Stimulated activated CD4-positive, alpha-beta T cell treated with anti-CD3 and anti-CD28 coated beads, Interleukin-2, amount 100 ng/mL, for 48 hours (primary cell): ENCODE results near the gene OLIG1.
A peak's percentile ranks its signal among the peaks of the same experiment; 100 is the strongest.

ENCODE experiments used
- DNase-seq, 2 donors: peaks; one replicate each; pipeline ENCODE4 v3.0.0-alpha.2; 2020

Gene OLIG1

DNA sequence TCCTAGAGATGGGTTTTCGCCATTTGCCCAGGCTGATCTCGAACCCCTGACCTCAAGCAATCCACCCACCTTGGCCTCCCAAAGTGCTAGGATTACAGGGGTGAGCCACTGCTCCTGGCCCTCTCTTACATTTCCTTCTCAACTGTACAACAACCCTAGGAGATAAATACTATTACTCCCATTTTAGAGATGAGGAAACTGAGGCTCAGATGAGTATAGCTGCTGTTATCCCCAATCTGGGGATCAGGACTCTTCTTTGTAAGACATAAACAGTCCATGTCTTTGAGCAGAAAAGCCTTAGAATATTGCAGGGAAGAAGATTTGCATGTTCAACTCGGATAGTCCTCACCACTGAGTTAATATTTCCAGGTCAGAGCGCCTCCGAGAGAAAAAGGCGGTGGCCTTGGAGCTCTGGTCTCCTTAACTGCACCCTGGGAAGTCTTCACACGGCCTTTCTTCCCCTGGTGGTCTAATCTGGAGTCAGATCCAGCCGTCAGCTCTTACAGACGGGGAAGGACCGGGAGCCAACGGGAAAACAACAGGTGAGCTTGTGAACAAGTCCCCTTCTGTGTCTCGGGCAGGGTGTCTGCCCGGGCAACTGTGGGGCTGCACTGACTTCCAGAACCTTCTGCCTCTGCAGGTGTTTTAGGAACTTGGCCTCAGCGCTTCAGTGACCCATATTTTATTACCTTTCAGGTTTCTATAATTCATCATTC is 5.9 kb upstream of the OLIG1 start:
- DNase-seq = no peak

DNA sequence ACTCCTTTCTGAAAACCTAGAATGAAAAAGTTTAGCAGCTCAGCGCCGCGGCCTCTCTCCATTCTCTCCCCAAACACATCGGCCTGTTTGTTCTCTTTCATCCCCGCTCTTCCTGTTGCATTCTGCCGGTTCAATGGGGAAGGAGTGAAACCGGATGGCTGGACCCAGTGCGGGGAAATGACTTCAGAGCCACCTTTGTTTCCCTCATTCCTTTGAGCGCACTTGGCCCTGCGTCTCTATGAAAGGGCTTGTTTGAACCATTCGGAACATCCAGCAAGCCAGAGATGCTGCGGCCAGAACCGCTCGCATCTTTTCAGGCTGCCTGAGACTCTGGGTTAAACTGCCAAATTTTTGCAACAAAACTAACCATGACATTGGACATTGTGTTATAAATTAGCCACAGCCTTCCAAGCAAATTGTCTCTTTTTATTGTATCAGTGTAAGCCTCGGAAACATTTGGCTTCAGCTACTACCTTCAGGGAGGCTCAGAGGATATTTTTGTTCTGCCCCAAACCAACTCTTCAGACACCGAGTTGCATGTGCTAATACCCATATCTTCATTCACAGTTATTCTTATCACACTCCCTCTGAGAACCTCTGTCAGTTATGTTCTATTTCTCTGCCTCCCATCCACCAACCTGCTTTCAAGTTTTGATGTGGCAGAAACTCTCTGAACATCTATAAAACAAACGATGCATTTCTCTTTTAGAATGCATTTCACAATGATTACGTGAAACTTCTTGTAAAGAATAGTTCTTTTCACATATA is 5.1 kb upstream of the OLIG1 start:
- DNase-seq = no peak

DNA sequence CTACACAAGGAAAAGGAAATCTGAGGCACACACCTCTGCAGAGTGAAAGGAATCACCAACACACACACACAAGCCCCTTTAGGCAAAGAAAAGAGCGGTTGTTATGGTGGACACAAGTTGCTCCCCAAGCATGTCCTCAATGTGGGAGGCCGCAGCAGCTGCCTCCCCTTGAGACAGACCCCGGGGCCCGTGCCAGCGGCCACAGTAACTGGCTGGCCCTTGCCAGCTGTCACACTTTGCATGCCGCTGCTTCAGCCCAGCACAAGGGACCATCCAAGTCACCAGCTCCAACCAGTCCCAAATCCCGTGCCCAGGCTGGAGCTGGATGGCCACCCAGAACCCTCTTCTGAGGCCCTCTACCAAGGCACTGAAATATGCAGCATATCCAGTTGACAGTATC is 2.9 kb upstream of the OLIG1 start:
- no peak for DNase-seq

DNA sequence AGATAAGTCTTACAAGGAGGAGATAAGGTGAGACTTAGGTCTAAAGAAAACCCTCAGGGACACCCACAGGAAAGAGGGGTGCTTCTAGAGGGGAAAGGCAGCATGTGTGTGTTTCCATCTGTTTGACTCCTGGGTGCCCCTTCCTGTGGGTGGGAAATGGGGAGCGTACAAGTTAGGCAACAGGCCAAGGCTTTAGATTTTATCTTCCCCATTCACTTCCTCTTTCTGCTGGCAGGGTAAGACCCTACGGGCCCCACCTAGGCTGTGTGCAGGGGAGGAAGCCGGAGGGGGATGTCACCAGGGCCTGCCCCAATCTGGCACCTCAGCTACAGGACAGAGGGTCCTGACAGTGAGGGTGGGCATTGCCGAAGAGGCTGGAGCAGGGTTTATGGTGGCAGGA is 2.5 kb upstream of the OLIG1 start:
- DNase-seq = no peak

DNA sequence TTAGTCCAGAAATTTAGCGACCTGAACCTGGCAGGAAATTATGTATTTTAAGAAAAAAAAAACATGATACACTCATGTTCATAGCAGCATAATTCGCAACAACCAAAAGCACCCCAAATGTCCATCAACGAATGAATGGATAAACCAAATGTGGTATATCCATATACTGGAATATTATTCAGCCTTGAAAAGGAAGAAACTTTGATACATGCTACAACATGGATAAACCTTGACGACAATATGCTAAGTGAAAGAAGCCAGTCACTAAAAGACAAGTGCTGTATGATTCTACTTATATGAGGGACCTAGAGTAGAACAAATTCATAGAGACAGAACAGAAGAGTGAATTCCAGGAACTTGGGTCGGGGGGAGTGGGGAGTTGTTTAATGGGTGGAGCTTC is 698 bp upstream of the OLIG1 start:
- no peak for DNase-seq

DNA sequence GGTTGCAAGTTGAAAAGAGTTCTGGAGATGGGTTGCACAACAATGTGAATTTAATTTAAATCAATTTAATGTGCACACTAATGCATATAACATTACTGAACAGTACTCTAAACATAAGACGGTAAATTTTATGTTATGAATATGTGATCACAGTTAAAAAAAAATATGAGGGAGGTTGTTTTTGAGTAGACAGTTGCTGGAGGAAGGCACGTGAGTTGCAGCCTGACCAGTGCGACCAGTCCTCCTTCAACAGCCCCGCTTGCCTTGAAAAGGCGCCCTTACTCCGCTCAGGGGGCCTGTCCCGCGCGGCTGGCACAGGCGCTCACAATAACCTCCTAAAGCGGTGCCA is 322 bp upstream of the OLIG1 start:
- no peak for DNase-seq

DNA sequence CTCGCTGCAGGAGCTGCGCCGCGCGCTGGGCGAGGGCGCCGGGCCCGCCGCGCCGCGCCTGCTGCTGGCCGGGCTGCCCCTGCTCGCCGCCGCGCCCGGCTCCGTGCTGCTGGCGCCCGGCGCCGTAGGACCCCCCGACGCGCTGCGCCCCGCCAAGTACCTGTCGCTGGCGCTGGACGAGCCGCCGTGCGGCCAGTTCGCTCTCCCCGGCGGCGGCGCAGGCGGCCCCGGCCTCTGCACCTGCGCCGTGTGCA is 730 bp downstream of the OLIG1 start:
- no peak for DNase-seq

DNA sequence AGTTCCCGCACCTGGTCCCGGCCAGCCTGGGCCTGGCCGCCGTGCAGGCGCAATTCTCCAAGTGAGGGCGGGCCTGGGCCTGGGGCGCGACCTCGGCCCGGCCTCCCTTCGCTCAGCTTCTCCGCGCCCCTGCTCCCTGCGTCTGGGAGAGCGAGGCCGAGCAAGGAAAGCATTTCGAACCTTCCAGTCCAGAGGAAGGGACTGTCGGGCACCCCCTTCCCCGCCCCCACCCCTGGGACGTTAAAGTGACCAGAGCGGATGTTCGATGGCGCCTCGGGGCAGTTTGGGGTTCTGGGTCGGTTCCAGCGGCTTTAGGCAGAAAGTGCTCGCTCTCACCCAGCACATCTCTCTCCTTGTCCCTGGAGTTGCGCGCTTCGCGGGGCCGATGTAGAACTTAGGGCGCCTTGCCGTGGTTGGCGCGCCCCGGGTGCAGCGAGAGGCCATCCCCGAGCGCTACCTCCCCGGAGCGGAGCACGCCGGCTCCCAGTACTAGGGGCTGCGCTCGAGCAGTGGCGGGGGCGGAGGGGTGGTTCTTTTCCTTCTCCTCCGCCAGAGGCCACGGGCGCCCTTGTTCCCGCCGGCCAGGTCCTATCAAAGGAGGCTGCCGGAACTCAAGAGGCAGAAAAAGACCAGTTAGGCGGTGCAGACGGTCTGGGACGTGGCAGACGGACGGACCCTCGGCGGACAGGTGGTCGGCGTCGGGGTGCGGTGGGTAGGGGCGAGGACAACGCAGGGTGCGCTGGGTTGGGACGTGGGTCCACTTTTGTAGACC is 1.2 kb downstream of the OLIG1 start:
- peak; percentile 1 to 26 for DNase-seq

DNA sequence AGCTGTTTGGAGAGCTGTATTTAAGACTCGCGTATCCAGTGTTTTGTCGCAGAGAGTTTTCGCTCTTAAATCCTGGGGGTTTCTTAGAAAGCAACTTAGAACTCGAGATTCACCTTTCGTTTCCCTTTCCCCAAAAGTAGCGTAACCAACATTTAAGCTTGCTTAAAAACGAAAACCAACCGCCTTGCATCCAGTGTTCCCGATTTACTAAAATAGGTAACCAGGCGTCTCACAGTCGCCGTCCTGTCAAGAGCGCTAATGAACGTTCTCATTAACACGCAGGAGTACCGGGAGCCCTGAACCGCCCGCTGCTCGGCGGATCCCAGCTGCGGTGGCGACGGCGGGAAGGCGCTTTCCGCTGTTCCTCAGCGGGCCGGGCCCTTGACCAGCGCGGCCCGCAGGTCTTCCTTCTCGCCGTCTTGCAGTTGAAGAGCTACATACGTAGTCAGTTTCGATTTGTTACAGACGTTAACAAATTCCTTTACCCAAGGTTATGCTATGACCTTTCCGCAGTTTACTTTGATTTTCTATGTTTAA is 1.9 kb downstream of the OLIG1 start:
- DNase-seq = no peak

DNA sequence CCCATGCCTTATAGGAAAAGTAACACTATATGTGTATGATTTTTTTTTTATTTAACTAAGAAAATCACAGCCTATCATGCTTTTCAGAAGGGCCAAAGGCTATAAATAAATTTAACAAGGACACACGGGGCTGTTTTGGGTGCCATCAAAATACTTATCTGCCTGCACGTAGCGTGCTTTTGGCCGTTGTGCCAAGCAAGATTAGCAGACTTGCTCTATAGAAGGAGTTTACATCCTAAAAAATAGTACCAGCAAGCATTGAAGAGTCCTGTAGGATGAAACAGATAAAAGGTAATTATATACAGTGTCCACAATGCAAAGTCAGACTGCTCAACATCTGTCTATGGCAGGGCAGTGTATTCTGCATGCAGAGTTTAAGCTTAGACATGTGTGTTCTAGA is 3.7 kb downstream of the OLIG1 start:
- no peak for DNase-seq

DNA sequence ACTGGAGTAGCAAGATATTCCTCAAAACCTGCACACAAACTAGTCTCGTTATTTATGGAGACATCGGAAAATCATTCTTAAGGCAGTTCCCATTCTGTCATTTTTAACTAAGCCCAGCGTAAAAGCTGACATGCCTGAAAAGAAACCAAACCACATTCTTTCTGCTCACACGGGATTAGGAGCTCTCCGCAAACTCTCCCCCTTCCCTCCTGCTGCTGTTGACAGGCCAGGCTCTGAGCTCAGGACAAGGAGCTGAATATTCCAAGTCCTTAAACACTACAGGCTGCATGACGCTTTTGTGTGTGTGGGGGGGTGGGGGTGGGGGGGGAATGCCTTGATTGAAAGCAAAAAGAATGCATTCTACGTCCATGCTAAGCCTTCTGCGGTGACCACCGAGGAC is 5.2 kb downstream of the OLIG1 start:
- DNase-seq = no peak

DNA sequence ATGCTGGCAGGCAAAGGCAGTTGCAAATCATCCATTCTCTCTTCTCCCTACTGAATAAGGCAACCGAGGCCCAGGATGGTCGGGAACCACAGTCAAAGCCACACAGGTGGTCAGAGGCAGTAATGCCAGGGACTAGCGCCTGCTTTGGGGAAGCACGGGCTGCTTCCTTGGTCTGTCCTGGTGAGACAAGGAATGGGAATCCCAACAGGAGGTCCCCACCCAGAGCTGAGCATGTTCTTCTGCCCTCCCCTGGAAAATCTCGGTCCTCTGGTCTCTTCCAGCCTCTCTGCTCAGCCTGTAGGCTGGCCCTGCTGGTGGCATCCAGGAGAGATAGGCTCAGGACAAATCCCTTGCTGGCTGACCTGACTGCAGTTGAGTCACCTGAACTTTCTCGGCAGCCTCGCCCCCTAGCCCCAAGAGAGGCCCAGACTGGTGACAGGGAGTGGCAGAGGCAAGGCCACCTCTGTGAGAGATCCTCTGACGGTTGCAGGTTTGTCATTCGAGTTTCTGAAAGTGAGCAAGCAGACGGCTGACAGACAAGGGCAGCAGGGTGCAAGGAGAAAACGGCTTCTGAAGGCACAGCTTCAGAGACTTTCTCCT is 5.8 kb downstream of the OLIG1 start:
- DNase-seq = no peak

DNA sequence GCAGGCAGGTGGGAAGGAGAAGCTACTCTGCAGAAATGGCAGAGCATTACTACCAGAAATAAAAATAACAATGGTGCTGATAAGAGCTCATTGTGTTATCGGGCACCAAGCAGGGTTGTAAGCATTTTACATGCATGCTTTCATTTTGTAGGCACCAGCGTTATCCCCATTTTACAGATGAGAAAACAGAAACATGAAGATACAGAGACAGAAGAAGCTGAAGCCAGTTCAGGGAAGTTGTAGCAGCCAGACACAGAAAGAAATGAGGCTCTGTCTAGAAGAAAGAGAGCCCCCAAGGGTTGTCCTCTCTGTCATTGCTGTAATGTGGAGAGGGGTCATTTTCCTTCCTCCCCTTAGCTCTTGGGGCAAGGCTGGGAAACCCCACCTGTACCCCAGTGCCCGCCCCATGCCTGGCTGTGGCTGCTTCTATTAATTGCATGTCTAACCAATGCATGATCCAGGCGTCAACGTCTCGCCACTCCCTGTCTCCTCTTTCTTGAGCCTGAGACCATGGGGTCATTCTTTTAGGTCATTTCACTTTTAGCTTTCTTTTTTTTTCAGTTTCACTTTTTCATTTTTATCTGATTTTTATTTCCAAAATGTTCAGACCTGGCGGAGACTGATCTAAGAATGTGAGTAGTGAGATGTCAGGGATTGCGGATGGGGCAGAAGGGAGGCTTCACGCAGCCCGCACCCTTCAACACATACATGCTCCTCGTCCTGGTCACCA is 6.8 kb downstream of the OLIG1 start:
- no peak for DNase-seq

DNA sequence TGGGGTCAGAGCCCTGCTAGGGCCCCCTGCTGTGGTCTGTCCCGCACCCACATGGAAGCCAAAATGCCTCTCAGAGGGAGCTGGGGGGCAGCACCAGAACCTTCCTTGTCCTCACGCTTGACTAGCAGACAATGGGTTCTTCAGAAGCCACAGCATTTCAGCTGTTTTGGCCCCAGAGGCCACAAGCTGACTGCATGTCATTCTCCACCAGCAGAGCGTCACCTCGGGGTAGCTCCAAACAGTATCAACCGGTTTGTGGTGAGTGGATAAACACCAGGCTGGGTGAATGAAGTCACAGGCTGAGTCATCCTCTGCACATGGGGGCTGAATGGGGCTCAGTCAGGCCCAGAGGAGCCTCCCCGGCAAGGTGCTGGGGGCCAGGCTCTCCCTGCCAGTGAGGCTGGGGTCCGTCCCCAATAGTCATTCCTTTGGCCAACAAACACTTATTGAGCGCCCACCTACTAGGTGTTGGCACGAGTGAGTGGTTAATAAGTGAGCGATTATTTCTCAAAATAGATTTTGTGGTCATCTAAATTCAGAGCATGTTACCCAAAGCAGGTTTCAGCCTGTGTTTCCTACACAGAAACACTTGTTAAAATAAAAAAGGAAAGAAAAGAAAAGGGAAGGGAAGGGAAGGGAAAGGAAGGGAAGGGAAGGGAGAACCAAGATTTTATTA is 9.1 kb downstream of the OLIG1 start:
- no peak for DNase-seq

DNA sequence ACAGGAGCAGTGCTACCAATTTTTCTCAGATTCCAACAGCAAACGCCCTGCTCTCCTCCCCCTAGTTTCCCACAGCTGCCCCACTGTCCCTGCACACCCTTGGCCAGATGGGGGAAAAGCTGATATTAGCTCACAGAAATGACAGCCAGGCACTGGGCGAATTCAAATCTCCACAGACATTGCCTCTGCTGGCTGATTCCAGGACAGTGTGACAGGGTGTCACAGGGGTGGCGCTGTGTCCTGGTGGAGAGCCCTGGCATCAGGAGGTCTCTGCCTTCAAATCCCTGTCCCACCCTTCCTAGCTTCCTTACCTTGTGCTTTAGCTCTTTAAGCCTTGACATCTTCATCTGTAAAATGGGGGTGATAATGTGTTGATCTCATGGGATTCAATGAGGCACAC is 10.4 kb downstream of the OLIG1 start:
- DNase-seq = no peak

DNA sequence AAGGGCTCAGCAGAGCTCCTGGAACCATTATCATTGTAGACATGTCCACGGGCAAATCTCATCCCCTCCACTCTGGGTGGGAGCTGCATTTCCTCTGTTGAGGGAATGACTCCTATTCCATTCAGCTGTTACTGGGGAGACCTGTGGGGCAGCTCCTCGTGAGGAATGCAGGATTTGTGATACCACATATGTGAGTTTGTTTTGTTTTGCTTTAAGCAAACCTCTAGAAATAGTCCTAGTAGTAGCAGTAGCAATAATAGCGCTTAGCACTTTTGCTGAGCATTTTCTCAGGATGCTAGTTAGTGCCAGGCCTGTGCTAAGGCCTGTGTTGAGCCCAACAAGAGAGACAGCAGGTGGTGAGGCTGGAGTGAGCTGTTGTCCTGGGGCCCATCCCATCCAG is 10.8 kb downstream of the OLIG1 start:
- no peak for DNase-seq

DNA sequence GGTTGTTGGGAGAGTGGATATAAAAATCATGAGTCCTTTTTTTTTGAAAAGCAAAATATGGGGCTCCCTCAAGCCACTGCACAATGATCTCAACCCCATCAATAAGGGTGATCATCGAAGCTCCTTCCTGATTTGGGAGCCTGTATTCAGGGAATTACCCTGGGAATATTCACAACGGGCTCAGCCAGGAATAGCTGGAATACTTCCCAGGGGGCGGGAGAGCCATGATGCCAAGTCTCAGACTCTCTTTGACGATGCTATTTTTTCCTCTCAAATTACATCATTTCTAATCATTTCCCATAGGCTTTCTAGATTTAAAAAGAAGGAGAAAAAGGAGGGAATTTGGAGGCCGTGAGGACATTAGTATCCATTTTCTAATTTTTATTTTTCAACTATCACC is 18.4 kb downstream of the OLIG1 start:
- no peak for DNase-seq

DNA sequence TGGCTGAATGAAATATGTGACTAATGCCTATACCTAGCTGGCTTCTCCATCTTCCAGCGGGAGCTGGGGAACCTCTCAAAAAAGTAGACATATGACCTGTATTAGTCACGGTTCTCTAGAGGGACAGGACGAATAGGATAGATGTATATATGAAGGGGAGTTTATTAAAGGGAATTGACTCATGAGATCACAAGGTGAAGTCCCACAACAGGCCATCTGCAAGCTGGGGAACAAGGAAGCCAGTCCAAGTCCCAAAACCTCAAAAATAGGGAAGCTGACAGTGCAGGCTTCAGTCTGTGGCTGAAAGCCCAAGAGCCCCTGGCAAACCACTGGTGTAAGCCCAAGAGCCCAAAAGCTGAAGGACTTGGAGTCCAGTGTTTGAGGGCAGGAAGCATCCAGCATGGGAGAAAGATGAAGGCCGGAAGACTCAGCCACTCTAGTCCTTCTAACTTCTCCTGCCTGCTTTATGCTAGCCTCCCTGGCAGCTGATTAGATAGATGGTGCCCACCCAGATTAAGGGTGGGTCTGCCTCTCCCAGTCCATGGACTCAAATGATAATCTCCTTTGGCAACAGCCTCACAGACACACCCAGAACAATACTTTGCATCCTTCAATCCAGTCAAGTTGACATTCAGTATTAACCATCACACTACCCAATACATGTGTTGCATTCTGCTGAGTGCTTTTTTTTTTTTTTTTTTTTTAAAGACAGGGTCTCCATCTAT is 19.6 kb downstream of the OLIG1 start:
- DNase-seq = no peak

DNA sequence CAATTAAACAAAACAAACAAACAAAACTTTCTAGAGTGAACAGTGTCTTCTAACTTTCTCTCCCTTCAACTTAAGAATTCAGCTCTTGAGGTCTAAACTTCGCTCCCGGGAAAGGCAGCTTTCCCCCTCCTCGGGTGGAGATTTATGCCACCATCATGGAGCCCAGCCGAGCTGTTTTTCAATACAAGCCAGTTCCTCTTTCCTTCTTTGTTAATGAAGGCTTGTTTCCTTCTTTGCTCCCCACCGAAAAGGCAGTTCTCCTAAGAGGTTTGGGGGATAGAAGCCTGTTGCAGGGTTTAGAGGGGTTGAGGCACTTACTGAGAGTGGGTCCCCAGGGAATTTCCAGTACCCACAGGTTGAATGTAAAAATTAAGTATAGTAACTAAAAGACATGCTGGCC is 26.5 kb downstream of the OLIG1 start:
- DNase-seq = no peak

DNA sequence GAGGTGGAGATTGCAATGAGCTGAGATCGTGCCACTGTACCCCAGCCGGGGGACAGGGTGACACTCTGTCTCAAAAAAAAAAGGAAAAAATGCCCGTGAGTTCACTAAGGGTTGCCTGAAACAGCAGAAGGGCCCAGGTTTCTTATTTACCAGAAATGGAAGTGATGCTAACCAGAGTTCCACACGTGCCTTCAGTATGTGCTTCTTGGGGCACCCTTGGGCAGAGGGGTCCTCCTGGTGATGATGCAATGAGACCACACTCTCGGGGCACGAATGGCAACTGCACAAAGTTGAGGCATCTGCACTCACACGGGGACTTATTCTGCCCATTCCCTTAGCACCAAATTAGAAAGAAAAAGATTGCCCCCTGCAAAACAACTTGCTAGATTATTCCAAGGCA is 29.2 kb downstream of the OLIG1 start:
- DNase-seq = no peak

DNA sequence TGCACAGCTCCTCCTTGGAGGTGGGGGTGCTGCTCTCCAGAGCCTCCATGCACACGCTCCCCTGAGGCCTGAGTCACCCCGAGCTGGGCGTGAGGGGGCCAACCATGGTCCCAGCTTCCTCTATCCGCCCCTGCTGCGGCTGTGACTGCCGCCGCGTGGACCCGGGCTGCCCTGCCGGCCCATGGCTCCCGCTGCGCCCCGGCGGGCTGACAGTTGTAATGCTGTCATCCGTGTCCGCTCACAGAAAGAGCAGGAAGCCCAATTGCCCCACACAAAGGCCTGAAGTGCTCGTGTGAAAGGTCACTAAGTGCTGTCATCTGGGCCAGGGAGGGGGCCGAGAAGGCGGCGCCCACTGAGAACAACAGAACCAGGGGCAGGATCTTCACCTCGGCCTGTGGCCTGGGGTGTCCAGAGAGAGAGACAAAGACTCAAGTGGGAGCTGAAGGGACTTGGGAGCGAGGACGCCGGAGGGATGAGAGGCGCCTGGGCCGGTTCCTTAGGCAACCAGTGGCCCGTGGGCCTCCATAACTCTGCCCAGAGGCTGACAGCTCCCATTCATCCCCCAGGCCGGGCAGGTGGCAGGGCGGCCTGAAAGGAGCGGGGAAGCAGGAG is 31.5 kb downstream of the OLIG1 start:
- no peak for DNase-seq
